GM12878 (cell line): ENCODE data around the gene GLUL.

Experiments
- ATF2 ChIP-seq: IDR thresholded peaks from 2 replicates; pipeline ENCODE4 v1.6.1; 2012; ENCODE audit warnings: low read length, inconsistent platforms
- EP300 ChIP-seq, 2 experiments: fragments of 150-350 bp in 1 of 2; IDR thresholded peaks; 2 replicates each; pipeline ENCODE4 v1.6.1; 2011 to 2012; ENCODE audit warnings: low read depth in 2 of 2, low read length in 2 of 2, borderline replicate concordance in 1 of 2, improper control_type of control experiment in 1 of 2, inconsistent platforms in 1 of 2; ENCODE audit not compliant: control insufficient read depth in 1 of 2
- EZH2 ChIP-seq: IDR thresholded peaks from 2 replicates; pipeline ENCODE4 v1.6.1; 2012; ENCODE audit warnings: low read depth, mild to moderate bottlenecking, control low read depth, inconsistent platforms, low read length, borderline replicate concordance; ENCODE audit not compliant: control insufficient read depth
- MXI1 ChIP-seq: fragments of 150-350 bp; IDR thresholded peaks from 2 replicates; pipeline ENCODE4 v1.6.1; 2011; ENCODE audit warnings: low read depth, mild to moderate bottlenecking, inconsistent platforms, low read length, improper control_type of control experiment
- POLR2A ChIP-seq: IDR thresholded peaks from 2 replicates; pipeline ENCODE4 v1.6.1; 2011; ENCODE audit warnings: low read depth, mild to moderate bottlenecking, low read length

GRCh38 chr1:182383037-182383661 is 8.4 kb downstream of the GLUL start:
- TF ChIP-seq MXI1 (no peak), EP300 (IDR thresholded peaks at IDR 0.05; ENCODE audit: borderline replicate concordance in 1 of 2, control insufficient read depth in 1 of 2, low read depth in 2 of 2, low read length in 2 of 2) (no peak), ATF2 (no peak), POLR2A (no peak), EZH2 (no peak)
